DND-41 (cell line): ENCODE data around the gene ADAMTS16.

ENCODE experiments used
- ATAC-seq: fragments of 200-7000 bp; cut with Tn5 transposase; 3 replicates; pipeline ENCODE4 v1.9.1; 2021; ENCODE audit warnings: low read depth; ENCODE audit not compliant: insufficient read depth
- DNase-seq: peaks from one replicate; pipeline ENCODE4 v3.0.0-alpha.2; 2020
- H2AFZ ChIP-seq: 2 replicates; pipeline ENCODE4 v1.6.0; 2012; ENCODE audit warnings: low read depth, low read length
- H3K27ac ChIP-seq: 2 replicates; pipeline ENCODE4 v1.5.1; 2012; ENCODE audit warnings: low read length, inconsistent platforms
- H3K27me3 ChIP-seq: fragments of 200-600 bp; sonication (generic); 2 replicates; pipeline ENCODE4 v1.6.0; 2012; ENCODE audit warnings: low read length, mild to moderate bottlenecking, inconsistent platforms; ENCODE audit not compliant: insufficient read depth, poor library complexity
- H3K36me3 ChIP-seq: 2 replicates; pipeline ENCODE4 v1.5.1; 2012; ENCODE audit warnings: low read length, inconsistent platforms; ENCODE audit not compliant: insufficient read depth
- H3K4me1 ChIP-seq: 2 replicates; pipeline ENCODE4 v1.5.1; 2012; ENCODE audit warnings: mild to moderate bottlenecking, low read length; ENCODE audit not compliant: insufficient read depth
- H3K4me2 ChIP-seq: 2 replicates; pipeline ENCODE4 v1.6.0; 2012; ENCODE audit warnings: mild to moderate bottlenecking, moderate library complexity, low read length, inconsistent platforms; ENCODE audit not compliant: insufficient read depth
- H3K4me3 ChIP-seq, 2 experiments: fragments of 200-600 bp in 1 of 2; shearing (Covaris generic) in 1 of 2; 2 replicates each; pipeline ENCODE4 v1.5.1; 2012 to 2016; ENCODE audit warnings: inconsistent platforms in 2 of 2, low read length in 2 of 2, mild to moderate bottlenecking in 2 of 2, low read depth in 1 of 2, moderate library complexity in 1 of 2
- H3K79me2 ChIP-seq: 2 replicates; pipeline ENCODE4 v1.6.0; 2012; ENCODE audit warnings: low read length, inconsistent platforms; ENCODE audit not compliant: insufficient read depth
- H3K9ac ChIP-seq: 2 replicates; pipeline ENCODE4 v1.6.0; 2012; ENCODE audit warnings: low read depth, mild to moderate bottlenecking, inconsistent platforms, low read length, moderate library complexity
- H3K9me3 ChIP-seq: 2 replicates; pipeline ENCODE4 v1.5.1; 2012; ENCODE audit warnings: low read length, moderate library complexity, mild to moderate bottlenecking, inconsistent platforms; ENCODE audit not compliant: insufficient read depth, severe bottlenecking
- H4K20me1 ChIP-seq: 2 replicates; pipeline ENCODE4 v1.6.0; 2012; ENCODE audit warnings: low read length; ENCODE audit not compliant: insufficient read depth
- CTCF ChIP-seq: IDR thresholded peaks from 2 replicates; pipeline ENCODE4 v1.5.1; 2012; ENCODE audit warnings: borderline replicate concordance, low read length, moderate library complexity, mild to moderate bottlenecking; ENCODE audit not compliant: poor library complexity, severe bottlenecking; ENCODE audit errors: extremely low read depth
- EZH2 ChIP-seq: IDR thresholded peaks from 3 replicates; pipeline ENCODE4 v1.6.1; 2012; ENCODE audit warnings: borderline replicate concordance, low read depth, mild to moderate bottlenecking, moderate library complexity, low read length, inconsistent platforms; ENCODE audit not compliant: severe bottlenecking

The ADAMTS16 gene

GRCh38 chr5:5276430-5276829 lies 136.3 kb downstream of the ADAMTS16 start:
- no peak overlapping the region for H2AFZ ChIP-seq
- H3K27ac ChIP-seq: no peak overlapping the region
- H3K27me3 ChIP-seq: peaks cover 2% of the 10 kb centered on the region
- no peak for ATAC-seq
- no peak for DNase-seq
- no peaks in the 10 kb centered on the region for H3K79me2 ChIP-seq
- H3K36me3 ChIP-seq: no peaks in the 10 kb centered on the region
- no peak overlapping the region for H3K9ac ChIP-seq
- H3K4me1 ChIP-seq: no peaks in the 10 kb centered on the region
- H3K9me3 ChIP-seq: no peaks in the 10 kb centered on the region
- no peak overlapping the region for H3K4me2 ChIP-seq
- no peak overlapping the region for H3K4me3 ChIP-seq
- H4K20me1 ChIP-seq: no peaks in the 10 kb centered on the region
- TF ChIP-seq EZH2 (no peak), CTCF (no peak)

- H3K4me3 ChIP-seq: no peak overlapping the region
- no peak overlapping the region for H2AFZ ChIP-seq
- H3K79me2 ChIP-seq: no peaks in the 10 kb centered on the region
- no peak overlapping the region for H3K4me2 ChIP-seq
- H3K27me3 ChIP-seq: peaks cover 2% of the 10 kb centered on the region
- no peaks in the 10 kb centered on the region for H3K36me3 ChIP-seq
- no peak for ATAC-seq
- no peaks in the 10 kb centered on the region for H3K9me3 ChIP-seq
- DNase-seq: no peak
- H3K4me1 ChIP-seq: no peaks in the 10 kb centered on the region
- H3K9ac ChIP-seq: no peak overlapping the region
- H3K27ac ChIP-seq: no peak overlapping the region
- H4K20me1 ChIP-seq: no peaks in the 10 kb centered on the region
- TF ChIP-seq CTCF: no peak
- TF ChIP-seq EZH2: no peak
Measured at GRCh38 chr5:5276951-5277517, 136.9 kb downstream of the ADAMTS16 start.

GRCh38 chr5:5278201-5278814 lies 138.2 kb downstream of the ADAMTS16 start:
- Histone ChIP-seq H3K4me1 (no peaks in the 10 kb centered on the region), H3K9ac (no peak overlapping the region), H3K4me3 (no peak overlapping the region), H3K4me2 (no peak overlapping the region), H3K79me2 (no peaks in the 10 kb centered on the region), H2AFZ (no peak overlapping the region), H3K36me3 (no peaks in the 10 kb centered on the region), H3K27ac (no peak overlapping the region), H3K27me3 (peaks cover 2% of the 10 kb centered on the region), H4K20me1 (no peaks in the 10 kb centered on the region), H3K9me3 (no peaks in the 10 kb centered on the region)
- no peak for DNase-seq
- TF ChIP-seq CTCF (no peak), EZH2 (no peak)
- ATAC-seq: no peak
